Upper lobe of left lung (tissue), 4 donors: Measurements from ENCODE around the gene NOS1.

Experiments
- CTCF ChIP-seq, 6 experiments: fragments of 450-650 bp in 4 of 6; fragments of 200-600 bp in 2 of 6; sonication (generic) in 2 of 6; IDR thresholded peaks; one replicate each; pipeline ENCODE4 v1.5.1; 2016 to 2019; ENCODE audit warnings: antibody characterized with exemption in 6 of 6
- EP300 ChIP-seq, 4 donors: sonication (generic); formaldehyde crosslinking; IDR thresholded peaks; one replicate each; pipeline ENCODE4 v1.5.1; 2017; ENCODE audit warnings: antibody characterized with exemption in 4 of 4, control low read depth in 2 of 4
- POLR2A ChIP-seq, 4 donors: fragments of 450-650 bp; IDR thresholded peaks; one replicate each; pipeline ENCODE4 v1.5.1; 2016 to 2017; ENCODE audit warnings: antibody characterized with exemption in 4 of 4, mild to moderate bottlenecking in 2 of 4
- POLR2AphosphoS5 ChIP-seq, 2 donors: sonication (generic); formaldehyde crosslinking; IDR thresholded peaks; one replicate each; pipeline ENCODE4 v1.5.1; 2017; ENCODE audit warnings: antibody characterized with exemption in 2 of 2

- no peak for TF ChIP-seq EP300 (IDR thresholded peaks at IDR 0.05)
- no peak for TF ChIP-seq CTCF (IDR thresholded peaks at IDR 0.05)
- TF ChIP-seq POLR2AphosphoS5 (IDR thresholded peaks at IDR 0.05) = no peak
- no peak for TF ChIP-seq POLR2A (IDR thresholded peaks at IDR 0.05)
Measured at GRCh38 chr12:117235261-117235660, 126.2 kb downstream of the NOS1 start.
